ENCODE measurements around the gene RCAN3. TPM values are rescaled to one million over a fixed set of nuclear protein-coding genes. Genes with fewer than 3 reads are reported as not detected.

RCAN3 gene
- total and polyA plus RNA-seq, 9 of the 15 experiments (the other 6 are each of a cell fraction or from before 2014, with no cell fraction given) = 0.10 to 1.4 (median 0.43) TPM

GRCh38 chr1:24452922-24453485 lies 49.6 kb upstream of the RCAN3 start:
- H3K27ac ChIP-seq (ENCODE audit: extremely low read depth, low read depth, low read length) = no peak overlapping the region; the same call in 2 of the 3 replicates
- no peak for FAIRE-seq
- H3K9me3 ChIP-seq (replicated peaks; ENCODE audit: control insufficient read depth, insufficient read depth, low read depth, low read length) = no peaks in the 10 kb centered on the region
- H3K4me1 ChIP-seq (replicated peaks in 1 of 2; ENCODE audit: control insufficient read depth in 2 of 2, insufficient read depth in 2 of 2, low read length in 2 of 2) = no peaks in the 10 kb centered on the region; a peak in 1 of 5 replicates
- no peak overlapping the region for H2AFZ ChIP-seq (ENCODE audit: low read depth, low read length)
- intact Hi-C loops (cut with micrococcal nuclease) = no loop called here
- no peak overlapping the region for H3K9ac ChIP-seq (ENCODE audit: insufficient read depth in 1 of 2, low read depth in 2 of 2, low read length in 2 of 2)
- CTCF ChIA-PET (ENCODE audit: low intra/inter-chr PET ratio) = interaction anchor here (0.7 kb wide), 1 partner anchor 15 kb away, joined by 3 read pairs; no protein-coding TSS in a partner anchor
- H3K36me3 ChIP-seq (ENCODE audit: control insufficient read depth, insufficient read depth, low read length) = peaks cover 47% of the 10 kb centered on the region
- POLR2A ChIA-PET = interaction anchor here (0.8 to 1.3 kb wide), 4 partner anchors 11 to 34 kb away, joined by 3 to 9 read pairs (median 3); no protein-coding TSS in a partner anchor
- no peak overlapping the region for H3K4me3 ChIP-seq
- H3K4me2 ChIP-seq (ENCODE audit: insufficient read depth, low read length) = no peak overlapping the region
- ATAC-seq = no peak
- no peaks in the 10 kb centered on the region for H3K27me3 ChIP-seq (ENCODE audit: control insufficient read depth in 2 of 2, insufficient read depth in 2 of 2, low read length in 2 of 2)
- peak in 1 of 4 experiments; percentile 18 for DNase-seq (ENCODE audit: extremely low read depth in 1 of 4, low spot score in 3 of 4)
- no TSS peak for BruUV-seq (replicated peaks)
- H3K79me2 ChIP-seq (ENCODE audit: control insufficient read depth, insufficient read depth, low read length) = no peaks in the 10 kb centered on the region
- WGBS (ENCODE audit: insufficient coverage, low coverage, missing lambda C conversion rate) = 62% methylated on average over 7 of the region's 8 CpGs
- in situ Hi-C loops (cut with MboI) = no loop called here
- no peaks in the 10 kb centered on the region for H4K20me1 ChIP-seq (replicated peaks; ENCODE audit: control insufficient read depth, insufficient read depth, low read length)
- H3K9me1 ChIP-seq (ENCODE audit: control insufficient read depth, insufficient read depth, low read length) = no peaks in the 10 kb centered on the region
- TF ChIP-seq HDAC6 (IDR thresholded peaks at IDR 0.05; ENCODE audit: low read depth, low read length) (no peak), NFE2L1 (tag; IDR thresholded peaks at IDR 0.05; ENCODE audit: borderline replicate concordance, low read depth) (peak; percentile 32; the same call in 1 of the 2 replicates), ZNF395 (CRISPR knock-in tag; IDR thresholded peaks at IDR 0.05) (no peak), HNRNPUL1 (IDR thresholded peaks at IDR 0.05; ENCODE audit: low read length) (no peak), RHOXF2B (CRISPR knock-in tag; conservative IDR thresholded peaks at IDR 0.05) (no peak), KLF6 (CRISPR knock-in tag; IDR thresholded peaks at IDR 0.05; ENCODE audit: borderline replicate concordance) (no peak), IRF1 (CRISPR knock-in tag; IDR thresholded peaks at IDR 0.05; ENCODE audit: borderline replicate concordance) (no peak), SAFB (IDR thresholded peaks at IDR 0.05; ENCODE audit: borderline replicate concordance, low read depth, low read length) (no peak), SMARCC2 (IDR thresholded peaks at IDR 0.05; ENCODE audit: low read depth) (no peak), POLR3G (IDR thresholded peaks at IDR 0.05; ENCODE audit: extremely low read depth, insufficient read length, insufficient replicate concordance) (no peak), ZNF77 (CRISPR knock-in tag; IDR thresholded peaks at IDR 0.05) (no peak)
- TF ChIP-seq, protein P1, sequence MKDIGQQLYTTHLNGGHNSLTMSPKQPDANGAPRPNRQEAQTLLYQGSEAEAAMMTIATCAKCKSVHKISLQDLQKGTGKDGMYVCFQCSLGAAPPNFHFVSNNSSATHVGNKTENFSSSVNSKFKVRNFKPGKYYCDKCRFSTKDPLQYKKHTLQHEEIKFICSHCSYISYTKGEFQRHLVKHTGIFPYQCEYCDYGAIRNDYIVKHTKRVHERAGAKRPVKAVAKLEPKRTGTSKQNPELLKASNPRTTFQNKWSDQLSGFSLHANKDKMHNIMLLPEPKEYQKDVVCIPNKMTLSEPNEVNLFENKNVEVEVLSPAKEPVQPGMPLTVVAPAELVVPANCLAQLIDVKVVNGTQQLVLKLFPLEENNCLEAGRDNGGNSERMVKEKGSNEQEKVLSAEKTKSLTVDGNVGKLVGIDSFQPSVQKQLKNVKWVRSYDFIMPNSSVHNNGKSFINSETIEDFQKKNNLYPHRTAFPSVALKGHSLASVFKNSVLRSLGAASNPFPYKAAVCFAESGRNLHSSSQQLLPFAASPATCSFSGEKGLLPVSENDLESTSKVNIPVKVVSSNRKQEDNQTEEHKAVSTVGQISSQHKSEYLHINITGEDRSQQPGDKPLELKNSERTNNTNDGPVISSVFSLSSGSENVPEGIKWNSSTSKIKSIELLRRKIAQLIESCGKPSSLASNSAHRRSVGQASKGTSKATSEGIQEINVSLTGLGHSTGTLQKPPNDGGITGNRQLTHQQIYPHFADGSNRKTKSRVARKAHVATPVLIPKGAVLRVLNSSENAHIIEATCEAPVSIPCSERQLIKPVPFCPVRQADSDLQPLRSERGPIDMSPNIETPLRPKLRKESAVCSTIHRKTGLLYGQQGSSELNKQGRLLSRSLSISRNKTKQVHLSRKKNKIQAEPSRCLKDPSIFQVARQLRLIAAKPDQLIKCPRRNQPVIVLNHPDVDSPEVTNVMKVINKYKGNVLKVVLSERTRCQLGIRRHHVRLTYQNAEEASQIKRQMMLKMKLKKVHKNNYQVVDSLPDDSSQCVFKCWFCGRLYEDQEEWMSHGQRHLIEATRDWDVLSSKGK (CRISPR knock-in tag; IDR thresholded peaks at IDR 0.05) = no peak
- TF ChIP-seq, protein P2, sequence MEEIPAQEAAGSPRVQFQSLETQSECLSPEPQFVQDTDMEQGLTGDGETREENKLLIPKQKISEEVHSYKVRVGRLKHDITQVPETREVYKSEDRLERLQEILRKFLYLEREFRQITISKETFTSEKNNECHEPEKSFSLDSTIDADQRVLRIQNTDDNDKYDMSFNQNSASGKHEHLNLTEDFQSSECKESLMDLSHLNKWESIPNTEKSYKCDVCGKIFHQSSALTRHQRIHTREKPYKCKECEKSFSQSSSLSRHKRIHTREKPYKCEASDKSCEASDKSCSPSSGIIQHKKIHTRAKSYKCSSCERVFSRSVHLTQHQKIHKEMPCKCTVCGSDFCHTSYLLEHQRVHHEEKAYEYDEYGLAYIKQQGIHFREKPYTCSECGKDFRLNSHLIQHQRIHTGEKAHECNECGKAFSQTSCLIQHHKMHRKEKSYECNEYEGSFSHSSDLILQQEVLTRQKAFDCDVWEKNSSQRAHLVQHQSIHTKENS (CRISPR knock-in tag; IDR thresholded peaks at IDR 0.05) = no peak
- TF ChIP-seq, protein P3, sequence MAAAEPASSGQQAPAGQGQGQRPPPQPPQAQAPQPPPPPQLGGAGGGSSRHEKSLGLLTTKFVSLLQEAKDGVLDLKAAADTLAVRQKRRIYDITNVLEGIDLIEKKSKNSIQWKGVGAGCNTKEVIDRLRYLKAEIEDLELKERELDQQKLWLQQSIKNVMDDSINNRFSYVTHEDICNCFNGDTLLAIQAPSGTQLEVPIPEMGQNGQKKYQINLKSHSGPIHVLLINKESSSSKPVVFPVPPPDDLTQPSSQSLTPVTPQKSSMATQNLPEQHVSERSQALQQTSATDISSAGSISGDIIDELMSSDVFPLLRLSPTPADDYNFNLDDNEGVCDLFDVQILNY (CRISPR knock-in tag; IDR thresholded peaks at IDR 0.05) = no peak

All from K562 (cell line).